GM18909 (cell line): ENCODE data around the gene CLCN6.

Experiments
- ATAC-seq: cut with Tn5 transposase; IDR thresholded peaks from one replicate; pipeline ENCODE4 v1.9.1; 2021; ENCODE audit warnings: mild to moderate bottlenecking; ENCODE audit not compliant: unreplicated experiment, poor library complexity

The CLCN6 gene, protein sequence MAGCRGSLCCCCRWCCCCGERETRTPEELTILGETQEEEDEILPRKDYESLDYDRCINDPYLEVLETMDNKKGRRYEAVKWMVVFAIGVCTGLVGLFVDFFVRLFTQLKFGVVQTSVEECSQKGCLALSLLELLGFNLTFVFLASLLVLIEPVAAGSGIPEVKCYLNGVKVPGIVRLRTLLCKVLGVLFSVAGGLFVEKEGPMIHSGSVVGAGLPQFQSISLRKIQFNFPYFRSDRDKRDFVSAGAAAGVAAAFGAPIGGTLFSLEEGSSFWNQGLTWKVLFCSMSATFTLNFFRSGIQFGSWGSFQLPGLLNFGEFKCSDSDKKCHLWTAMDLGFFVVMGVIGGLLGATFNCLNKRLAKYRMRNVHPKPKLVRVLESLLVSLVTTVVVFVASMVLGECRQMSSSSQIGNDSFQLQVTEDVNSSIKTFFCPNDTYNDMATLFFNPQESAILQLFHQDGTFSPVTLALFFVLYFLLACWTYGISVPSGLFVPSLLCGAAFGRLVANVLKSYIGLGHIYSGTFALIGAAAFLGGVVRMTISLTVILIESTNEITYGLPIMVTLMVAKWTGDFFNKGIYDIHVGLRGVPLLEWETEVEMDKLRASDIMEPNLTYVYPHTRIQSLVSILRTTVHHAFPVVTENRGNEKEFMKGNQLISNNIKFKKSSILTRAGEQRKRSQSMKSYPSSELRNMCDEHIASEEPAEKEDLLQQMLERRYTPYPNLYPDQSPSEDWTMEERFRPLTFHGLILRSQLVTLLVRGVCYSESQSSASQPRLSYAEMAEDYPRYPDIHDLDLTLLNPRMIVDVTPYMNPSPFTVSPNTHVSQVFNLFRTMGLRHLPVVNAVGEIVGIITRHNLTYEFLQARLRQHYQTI

DNA sequence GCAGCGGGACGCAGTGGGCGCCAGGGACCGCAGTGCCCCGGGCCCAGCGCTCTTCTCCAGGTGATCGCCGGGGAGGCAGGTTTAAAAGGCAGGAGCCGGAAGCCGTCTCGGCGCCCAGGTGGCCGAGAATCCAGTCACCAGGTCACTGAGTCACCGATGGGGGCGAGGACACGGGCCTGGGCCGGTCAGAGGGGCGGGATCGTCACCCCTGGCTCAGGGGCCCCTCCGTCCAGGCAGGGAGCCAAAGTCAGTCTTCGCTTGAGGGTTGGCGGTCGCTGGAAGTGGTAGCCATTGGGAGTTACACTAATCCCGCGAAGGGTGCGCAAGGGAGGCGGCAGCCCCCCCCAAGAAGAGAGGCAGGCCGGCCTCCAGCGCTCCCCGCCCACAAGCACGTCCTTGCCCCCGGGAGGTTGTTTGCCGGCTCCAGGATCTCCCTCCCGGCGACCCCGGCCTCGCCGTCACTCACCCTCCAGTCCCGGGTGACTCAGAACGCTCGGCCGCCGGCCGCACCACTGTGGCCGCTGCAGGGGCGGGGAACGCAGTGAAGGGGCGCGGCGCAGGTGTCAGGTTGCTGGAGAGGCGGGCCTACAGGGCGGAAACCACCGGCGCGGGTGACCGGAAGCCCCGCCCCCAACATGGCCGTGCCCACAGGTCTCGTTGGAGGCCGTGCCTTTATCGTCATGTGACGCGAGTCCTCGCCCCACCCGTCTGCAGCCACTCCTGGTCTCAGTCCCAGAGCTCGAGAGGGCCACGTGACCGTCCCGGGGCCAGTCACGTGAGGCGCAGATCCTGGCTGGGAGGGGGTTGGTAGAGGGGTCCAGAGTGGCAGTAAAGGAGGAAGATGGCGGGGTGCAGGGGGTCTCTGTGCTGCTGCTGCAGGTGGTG lies at the start of gene CLCN6, which contains the start of gene MTHFR:
Gene CLCN6, plus strand, starts transcription at position 770 of the 885 bp plus-strand sequence. Its CDS starts 72 bp downstream, at position 842.
Gene MTHFR, minus strand, starts transcription at position 543 of the 885 bp plus-strand sequence. CDS start 2,848 bp downstream, outside the sequence.
- peak; percentile 82 for ATAC-seq

DNA sequence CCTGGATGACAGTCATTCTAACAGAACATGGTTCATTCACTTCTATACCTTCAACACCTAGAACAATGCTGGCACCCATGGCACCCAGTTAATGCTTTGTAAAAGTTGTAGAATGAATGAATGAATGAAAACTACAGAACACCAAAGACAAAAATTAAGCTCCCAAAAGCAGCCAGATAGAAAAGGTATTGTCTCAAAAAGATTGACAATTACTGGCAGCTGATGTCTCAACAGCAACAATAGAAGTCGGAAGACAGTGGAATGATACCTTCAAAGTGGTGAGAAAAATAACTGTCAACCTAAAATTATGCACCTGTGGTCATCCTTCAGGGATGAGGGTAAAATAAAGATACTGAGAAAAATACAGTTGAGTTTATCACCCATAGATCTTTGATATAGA lies 48.9 kb upstream of the CLCN6 start:
- no peak for ATAC-seq

DNA sequence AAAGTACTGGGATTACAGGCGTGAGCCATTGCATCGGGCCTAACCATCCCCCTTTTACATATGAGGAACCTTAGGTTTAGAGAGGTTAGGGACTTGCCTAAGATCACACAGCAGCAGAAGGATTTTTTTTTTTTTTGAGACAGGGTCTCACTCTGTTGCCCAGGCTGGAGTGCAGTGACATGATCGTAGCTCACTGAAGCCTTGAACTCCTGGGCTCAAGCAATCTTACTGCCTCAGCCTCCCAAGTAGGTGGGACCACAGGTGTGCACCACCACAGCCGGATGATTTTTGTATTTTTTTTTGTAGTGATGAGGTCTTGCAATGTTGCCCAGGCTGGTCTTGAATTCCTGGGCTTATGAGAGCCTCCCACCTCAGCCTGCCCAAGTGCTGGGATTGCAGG lies 46.2 kb upstream of the CLCN6 start:
- ATAC-seq, result no peak

DNA sequence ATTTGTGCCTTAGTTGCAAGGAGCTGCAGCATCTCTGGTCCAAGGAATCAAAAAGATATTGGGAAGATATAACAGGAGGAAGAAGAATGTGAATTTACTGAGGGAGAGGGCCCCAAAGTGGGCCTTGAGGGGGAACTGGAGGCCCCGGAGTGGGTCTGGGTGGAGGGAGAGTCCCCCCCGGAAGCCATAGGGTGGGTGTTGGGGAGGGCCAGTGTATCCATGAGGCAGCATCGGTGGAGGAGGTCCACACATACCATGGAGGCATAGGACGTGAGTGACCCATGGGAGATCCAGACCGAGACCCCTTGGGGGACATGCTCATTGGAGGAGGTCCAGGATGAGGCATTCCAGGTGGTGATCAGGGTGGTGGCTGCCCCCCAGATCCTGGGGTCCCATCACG lies 44.7 kb upstream of the CLCN6 start:
- no peak for ATAC-seq

DNA sequence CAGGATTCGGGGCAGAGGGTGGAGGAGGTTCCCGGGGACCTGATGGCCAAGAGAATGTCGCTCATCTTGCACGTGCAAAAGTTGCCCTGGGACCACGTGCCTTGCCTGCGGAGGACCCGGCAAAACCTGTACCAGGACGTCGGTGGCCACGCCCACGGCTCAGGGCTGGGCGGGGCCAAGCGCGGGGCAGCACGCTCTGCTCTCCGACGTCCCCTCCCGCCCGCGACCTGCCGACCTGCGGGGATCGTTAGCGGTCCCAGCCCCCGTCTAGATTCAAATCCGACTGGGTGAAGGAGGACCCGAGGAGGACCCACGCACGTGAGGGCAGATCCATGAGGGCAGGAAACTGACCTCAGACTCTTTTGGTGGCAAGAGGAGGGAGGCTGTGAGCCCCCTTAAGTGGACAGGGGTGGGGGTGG lies 44.0 kb upstream of the CLCN6 start, which contains the start of gene C1orf167:
Gene C1orf167, plus strand, starts transcription at position 206 of the 419 bp plus-strand sequence. CDS start 2,208 bp downstream, outside the sequence.
- ATAC-seq, result no peak

DNA sequence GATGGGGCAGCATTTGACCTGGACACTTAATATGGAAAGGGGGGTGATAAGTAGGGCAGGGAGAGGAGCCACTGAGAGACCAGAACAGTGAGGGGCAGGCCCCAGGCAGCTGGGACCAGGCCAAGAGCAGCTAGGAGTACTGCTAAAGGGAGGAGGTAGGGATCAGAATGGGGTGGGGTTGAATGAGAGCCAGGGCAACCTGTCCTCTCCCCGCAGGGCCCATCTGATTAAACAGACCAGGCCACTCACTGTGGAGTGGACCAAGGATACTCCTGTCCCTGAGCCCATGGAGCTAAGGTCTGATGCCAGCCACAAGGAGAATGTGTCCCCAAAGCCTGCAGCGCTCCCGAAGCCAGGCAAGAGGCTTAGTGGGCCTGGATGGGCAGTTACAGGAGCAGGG lies 41.9 kb upstream of the CLCN6 start:
- no peak for ATAC-seq

DNA sequence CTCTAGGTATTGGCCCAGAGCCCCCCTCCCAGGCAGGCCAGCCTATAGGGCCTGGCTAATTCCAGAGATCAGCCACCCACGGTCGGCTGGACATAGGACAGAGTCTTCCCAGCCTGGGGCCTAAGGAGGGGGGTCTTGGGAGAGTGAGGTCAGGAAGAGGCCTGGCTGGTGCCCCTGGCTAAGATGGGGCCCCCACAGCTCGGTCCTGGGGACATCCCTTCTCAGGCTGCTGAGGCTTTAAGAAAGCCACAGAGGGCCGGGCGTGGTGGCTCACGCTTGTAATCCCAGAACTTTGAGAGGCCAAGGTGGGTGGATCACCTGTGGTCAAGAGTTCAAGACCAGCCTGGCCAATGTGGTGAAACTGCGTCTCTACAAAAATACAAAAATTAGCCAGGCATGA lies 41.5 kb upstream of the CLCN6 start:
- no peak for ATAC-seq

DNA sequence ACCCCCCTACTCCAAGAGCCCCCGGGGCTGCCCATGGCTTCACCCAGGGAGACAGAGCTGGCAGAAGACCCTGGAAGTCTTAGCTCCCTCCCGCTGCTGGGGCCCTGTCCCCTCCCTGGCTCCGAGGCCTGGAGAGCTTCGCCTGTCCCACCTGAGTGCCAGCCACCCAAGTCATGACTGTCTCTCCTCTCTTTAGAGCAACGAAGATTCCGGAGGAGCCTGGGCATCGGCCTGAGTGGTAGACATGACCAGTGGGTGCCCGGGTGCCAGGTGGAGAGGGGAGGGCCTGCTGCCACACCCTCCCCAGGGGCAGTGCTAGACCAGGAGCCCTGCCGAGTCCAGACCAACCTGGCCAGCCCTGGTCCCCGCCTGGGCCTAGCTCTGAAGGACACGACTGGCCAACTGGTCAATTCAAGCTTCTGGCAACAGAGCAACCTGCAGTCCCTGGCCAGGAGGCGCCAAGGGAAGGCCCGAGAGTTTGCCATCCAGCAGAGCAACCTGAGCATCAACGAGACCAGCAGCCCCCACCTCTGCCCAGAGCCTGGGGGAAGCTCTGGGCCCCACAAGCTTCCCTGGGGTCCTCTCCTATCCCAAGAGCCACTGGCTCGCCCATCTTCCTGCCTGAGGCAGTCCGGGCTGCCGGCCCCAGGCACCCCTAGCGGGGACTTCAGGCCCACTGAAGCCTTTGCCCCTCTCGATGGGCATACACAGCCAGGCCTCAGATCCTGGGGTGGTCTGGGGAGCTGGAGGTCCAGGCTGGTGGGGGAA lies 40.1 kb upstream of the CLCN6 start:
- no peak for ATAC-seq

DNA sequence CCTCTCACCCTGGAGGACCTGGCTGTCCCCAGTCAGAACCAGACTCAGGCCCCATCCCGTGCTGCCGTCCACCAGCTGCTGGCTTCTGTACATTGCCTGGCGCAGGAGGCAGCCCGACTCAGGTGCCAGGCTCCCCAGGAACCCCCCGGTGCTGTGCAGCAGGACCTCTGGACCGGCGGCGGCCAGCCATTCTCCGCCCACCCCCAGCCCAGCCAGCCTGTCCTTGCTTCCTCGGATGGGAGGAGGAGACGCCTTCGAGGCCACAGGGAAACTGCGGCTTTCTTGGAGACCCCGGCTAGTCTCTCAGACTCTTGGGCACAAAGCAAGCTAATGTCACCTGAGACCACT lies 39.6 kb upstream of the CLCN6 start:
- ATAC-seq, result no peak

DNA sequence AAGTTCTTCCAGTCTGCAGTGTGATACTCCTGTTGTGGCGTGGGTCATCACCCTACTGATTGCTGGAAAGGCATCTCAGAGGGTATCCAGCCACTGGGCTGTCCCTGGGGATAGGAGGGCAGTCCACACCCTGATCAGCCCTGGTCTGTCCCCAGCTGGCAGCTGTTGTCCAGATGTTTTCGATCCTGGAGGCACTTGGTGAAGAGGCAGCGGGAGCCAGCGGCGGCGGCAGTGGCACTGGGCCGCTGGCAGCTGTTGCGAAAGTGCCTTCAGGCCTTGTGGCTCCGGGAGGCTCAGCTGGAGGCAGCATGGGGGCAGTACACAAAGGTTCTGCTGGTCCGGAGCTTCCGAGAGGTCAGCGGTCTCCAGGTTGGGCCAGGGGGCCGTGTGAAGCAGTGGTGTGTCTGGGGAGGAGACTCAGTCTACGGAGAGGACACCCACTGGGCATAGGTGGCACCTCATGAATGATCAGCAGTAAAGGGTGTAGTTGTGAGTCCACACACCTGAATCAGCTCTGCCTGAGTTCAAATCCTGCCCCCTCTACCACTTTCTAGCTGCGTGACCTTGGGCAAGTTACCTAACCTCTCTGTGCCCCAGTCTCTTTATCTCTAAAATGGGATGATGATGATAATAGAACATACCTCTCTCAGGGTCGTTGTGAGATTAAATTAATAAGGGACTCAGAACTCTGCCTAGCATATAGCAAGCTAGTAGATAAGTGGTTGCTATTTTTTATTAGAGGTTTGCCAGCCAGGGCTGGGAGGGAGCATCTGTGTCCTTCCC lies 37.9 kb upstream of the CLCN6 start:
- no peak for ATAC-seq

DNA sequence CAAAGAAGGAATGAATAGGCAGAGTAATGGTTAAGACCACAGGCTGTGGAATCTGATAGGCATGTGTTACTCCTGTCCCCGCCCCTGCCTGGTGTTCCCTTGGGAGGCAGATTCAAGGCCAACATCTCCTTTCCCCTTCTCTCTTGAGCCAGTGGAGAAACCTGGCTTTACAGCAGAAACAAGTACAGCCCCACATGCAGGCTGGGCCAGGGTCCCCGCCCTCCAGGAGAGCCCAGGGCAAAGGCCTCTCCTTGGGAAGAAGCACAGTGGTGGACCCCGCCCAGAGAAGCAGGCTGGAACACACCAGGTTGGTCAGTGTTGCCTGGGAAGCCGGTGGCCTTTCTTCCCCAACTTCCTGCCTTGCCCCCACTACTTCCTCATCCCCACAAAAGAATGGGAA lies 37.2 kb upstream of the CLCN6 start:
- no peak for ATAC-seq

DNA sequence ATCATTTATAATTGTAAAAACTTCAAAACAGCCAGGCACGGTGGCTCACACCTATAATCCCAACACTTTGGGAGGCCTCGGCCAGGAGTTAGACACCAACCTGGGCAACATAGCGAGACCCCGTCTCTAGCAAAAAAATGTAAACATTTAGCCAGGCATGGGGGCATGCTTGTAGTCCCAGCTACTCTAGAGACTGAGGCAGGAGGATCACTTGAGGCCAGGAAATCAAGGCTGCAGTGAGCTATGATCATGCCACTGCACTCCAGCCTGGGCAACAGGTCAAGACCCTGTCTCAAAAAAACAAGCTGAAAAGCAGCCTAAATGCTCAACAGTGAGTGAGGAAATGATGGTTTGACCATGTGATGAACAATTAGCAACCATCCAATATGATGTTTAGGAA lies 36.7 kb upstream of the CLCN6 start:
- ATAC-seq, result no peak

DNA sequence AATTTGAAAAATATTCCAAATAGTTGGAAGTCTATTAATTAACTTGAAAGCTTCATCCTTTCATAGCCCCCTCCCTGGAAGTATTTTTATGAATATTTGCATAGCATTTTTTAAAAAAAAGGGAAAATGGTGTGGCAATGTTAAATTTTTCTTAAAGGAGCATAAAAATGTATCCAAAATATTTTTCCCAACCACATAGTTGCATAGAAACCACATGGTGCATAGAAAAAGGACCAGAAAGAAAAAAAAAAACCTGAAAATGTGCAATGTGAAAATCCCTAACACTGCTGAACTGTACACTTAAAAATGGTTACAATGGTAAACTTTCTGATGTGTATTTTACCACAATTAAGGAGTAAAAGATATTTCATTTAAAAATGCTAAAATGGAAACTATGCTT lies 36.0 kb upstream of the CLCN6 start:
- no peak for ATAC-seq

DNA sequence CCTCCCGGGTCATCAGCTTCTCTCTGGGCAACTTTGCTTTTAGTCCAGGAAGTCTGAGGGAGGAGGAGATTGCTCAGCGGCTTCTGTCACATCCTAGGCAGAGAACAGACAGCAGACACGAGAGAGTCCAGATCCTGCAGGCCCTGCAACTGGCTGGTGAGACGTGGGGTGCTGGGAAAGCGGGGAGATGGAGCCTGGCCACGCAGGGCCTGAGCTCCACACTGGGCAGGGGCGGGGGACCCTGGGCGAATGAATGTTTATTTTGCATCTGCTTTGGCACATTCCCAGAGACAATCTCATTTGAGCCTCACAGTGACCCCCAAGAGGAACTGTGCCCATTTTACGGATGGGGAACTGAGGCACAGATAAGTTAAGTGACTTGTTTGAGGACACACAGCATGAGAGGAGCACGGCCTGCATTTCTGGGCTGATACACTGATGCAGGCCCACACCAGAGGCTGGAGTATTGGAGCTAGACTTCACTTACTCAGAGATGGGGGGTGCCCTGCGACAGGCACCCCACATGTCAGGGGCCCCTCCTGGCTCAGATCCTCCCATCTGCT lies 34.4 kb upstream of the CLCN6 start:
- no peak for ATAC-seq

DNA sequence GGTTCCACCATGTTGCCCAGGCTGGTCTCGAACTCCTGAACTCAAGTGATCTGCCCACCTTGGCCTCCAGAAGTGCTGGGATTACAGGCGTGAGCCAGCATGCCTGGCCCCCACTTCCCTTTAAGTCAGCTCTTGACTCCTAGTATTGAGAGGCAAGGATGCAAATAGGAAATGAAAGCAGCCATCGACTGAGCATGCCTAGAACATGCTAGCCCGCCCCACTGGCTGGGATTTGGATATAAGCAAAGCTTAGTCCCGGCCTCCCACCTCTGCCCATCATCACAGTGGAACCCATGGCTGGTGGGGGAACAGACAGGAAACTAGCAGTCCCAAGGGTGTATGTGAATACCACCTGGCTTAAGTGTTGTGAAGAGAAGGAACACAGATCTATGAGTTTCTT lies 33.5 kb upstream of the CLCN6 start:
- no peak for ATAC-seq

DNA sequence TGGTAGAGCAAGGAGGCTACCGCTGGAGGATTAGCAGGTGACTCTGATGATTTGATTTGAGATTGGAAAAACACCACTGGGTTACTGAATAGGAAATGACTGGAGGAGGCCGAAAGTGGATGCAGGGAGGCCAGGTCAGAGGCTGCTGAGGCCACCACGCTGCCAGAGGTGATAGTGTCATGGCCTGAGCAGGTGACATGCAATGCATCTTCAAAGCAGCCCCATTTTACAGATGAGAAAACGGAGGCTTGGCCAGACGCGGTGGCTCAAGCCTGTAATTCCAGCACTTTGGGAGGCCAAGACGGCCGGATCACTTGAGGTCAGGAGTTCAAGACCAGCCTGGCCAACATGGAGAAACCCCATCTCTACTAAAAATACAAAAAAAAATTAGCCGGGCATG lies 31.2 kb upstream of the CLCN6 start:
- ATAC-seq, result no peak

DNA sequence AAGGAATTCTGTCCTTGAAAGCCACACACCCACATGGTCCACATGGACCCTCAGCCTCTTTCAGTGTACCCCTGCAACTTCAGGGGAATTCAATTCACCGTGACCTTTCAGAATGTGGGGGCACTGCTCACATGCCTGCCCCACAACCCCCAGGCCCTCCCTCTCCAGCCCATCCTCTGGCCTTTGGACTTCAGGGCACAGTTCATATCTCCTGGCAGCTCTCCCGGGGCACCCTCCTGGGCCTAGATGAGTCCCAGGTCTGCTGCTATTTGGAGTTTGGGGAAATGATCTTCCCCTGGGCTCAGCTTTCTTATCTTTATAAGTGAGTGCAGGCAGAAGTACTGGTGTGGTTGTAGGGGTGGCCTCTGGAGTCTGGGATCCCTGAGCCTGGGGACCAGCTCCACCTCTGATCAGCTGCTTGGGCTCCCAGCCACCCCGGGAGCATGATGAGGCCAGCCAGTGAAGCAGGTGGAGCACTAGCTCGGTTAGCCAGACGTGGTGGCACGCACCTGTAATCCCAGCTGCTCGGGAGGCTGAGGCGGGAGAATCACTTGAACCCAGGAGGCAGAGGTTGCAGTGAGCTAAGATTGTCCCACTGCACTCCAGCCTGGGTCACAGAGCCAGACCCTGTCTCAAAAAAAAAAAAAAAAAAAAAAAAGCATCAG lies 28.2 kb upstream of the CLCN6 start:
- ATAC-seq, result no peak

DNA sequence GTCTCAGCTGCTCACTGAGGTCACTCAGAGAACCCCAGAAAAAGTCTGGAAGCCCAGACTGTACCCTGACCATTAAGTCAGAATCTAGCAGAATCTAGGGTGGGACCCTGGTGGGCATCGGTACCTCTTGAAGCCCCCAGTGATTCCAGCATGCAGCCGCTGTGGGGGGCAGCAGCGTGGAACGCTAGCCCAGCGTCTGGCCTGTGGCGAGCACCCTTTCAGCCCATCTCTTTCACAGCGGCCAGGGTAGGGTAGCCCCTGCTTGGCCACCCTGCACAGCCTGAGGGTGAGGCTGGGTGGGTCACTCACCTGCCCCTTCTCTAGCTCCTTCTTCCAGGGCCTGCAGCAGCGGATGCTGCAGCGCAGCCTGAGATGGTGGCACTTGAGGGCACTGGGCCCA lies 27.7 kb upstream of the CLCN6 start:
- ATAC-seq, result no peak
